HEK293 (cell line): Measurements from ENCODE around the gene CDHR1.

Experiments
- CTCF ChIA-PET: fragments of 350-600 bp; formaldehyde crosslinking; extraction: SDS; loops from one replicate; lab custom pipeline; 2021; ENCODE audit warnings: antibody characterized with exemption; lab: Yijun Ruan, JAX
- POLR2A ChIA-PET: fragments of 300-600 bp; formaldehyde crosslinking; extraction: SDS; loops from one replicate; lab custom pipeline; 2020; ENCODE audit warnings: antibody characterized with exemption, inconsistent platforms; lab: Yijun Ruan, JAX
- H3K27ac ChIP-seq: fragments of 200-500 bp; sonication (Bioruptor generic); 2 replicates; pipeline ENCODE4 v1.5.1; 2014; ENCODE audit warnings: low read depth, low read length, control low read depth, inconsistent platforms; ENCODE audit errors: extremely low read depth
- H3K36me3 ChIP-seq, 2 experiments: fragments of 200-500 bp in 1 of 2; sonication (Bioruptor generic) in 1 of 2; 1 replicate in 1 of 2; 2 replicates in 1 of 2; pipeline ENCODE4 v1.5.1; 2014 to 2017; ENCODE audit warnings: inconsistent platforms in 2 of 2, low read length in 2 of 2; ENCODE audit not compliant: control insufficient read depth in 2 of 2, insufficient read depth in 1 of 2
- H3K4me1 ChIP-seq: fragments of 200-500 bp; sonication (Bioruptor generic); 2 replicates; pipeline ENCODE4 v1.5.1; 2014; ENCODE audit warnings: mild to moderate bottlenecking, low read length, inconsistent platforms; ENCODE audit not compliant: control insufficient read depth, insufficient read depth
- H3K4me3 ChIP-seq: 2 replicates; pipeline ENCODE4 v1.5.1; 2011; ENCODE audit warnings: low read depth, mild to moderate bottlenecking, control low read depth, low read length, moderate library complexity
- H3K9me3 ChIP-seq: fragments of 200-500 bp; sonication (Bioruptor generic); 2 replicates; pipeline ENCODE4 v1.5.1; 2014; ENCODE audit warnings: low read depth, low read length, inconsistent platforms; ENCODE audit not compliant: control insufficient read depth, insufficient read depth
- KLF8 ChIP-seq: fragments of 450-650 bp; formaldehyde crosslinking; IDR thresholded peaks from 2 replicates; pipeline ENCODE4 v1.5.1; 2016; ENCODE audit warnings: missing biosample characterization, missing genetic modification characterization
- PRDM1 ChIP-seq: fragments of 450-650 bp; formaldehyde crosslinking; IDR thresholded peaks from 2 replicates; pipeline ENCODE4; 2016; ENCODE audit warnings: missing biosample characterization, missing genetic modification characterization
- RBAK ChIP-seq: fragments of 450-650 bp; formaldehyde crosslinking; IDR thresholded peaks from 2 replicates; pipeline ENCODE4 v1.5.1; 2016; ENCODE audit warnings: missing biosample characterization, missing genetic modification characterization
- SCRT2 ChIP-seq: fragments of 450-650 bp; formaldehyde crosslinking; IDR thresholded peaks from 2 replicates; pipeline ENCODE4 v1.5.1; 2016; ENCODE audit warnings: missing biosample characterization, missing genetic modification characterization
- YY2 ChIP-seq: fragments of 450-650 bp; formaldehyde crosslinking; IDR thresholded peaks from 2 replicates; pipeline ENCODE4 v1.5.1; 2016; ENCODE audit warnings: missing biosample characterization, missing genetic modification characterization
- ZBTB17 ChIP-seq: fragments of 450-650 bp; formaldehyde crosslinking; IDR thresholded peaks from 2 replicates; pipeline ENCODE4 v1.5.1; 2016; ENCODE audit warnings: missing biosample characterization, missing genetic modification characterization
- ZBTB7A ChIP-seq: fragments of 450-650 bp; formaldehyde crosslinking; IDR thresholded peaks from 2 replicates; pipeline ENCODE4 v1.5.1; 2016; ENCODE audit warnings: low read depth, missing biosample characterization, missing genetic modification characterization
- ZFP41 ChIP-seq: fragments of 450-650 bp; formaldehyde crosslinking; IDR thresholded peaks from 2 replicates; pipeline ENCODE4 v1.5.1; 2016; ENCODE audit warnings: missing biosample characterization, missing genetic modification characterization, borderline replicate concordance
- ZNF112 ChIP-seq: fragments of 450-650 bp; formaldehyde crosslinking; IDR thresholded peaks from 2 replicates; pipeline ENCODE4 v1.5.0; 2017; ENCODE audit warnings: missing biosample characterization, missing genetic modification characterization
- ZNF146 ChIP-seq: fragments of 450-650 bp; formaldehyde crosslinking; IDR thresholded peaks from 2 replicates; pipeline ENCODE4 v1.5.1; 2016; ENCODE audit warnings: missing biosample characterization, missing genetic modification characterization
- ZNF221 ChIP-seq: fragments of 450-650 bp; formaldehyde crosslinking; IDR thresholded peaks from 2 replicates; pipeline ENCODE4 v1.5.1; 2017; ENCODE audit warnings: missing biosample characterization, missing genetic modification characterization, borderline replicate concordance
- ZNF23 ChIP-seq: fragments of 450-650 bp; formaldehyde crosslinking; IDR thresholded peaks from 2 replicates; pipeline ENCODE4 v1.5.1; 2016; ENCODE audit warnings: missing biosample characterization, missing genetic modification characterization, borderline replicate concordance
- ZNF248 ChIP-seq: fragments of 450-650 bp; formaldehyde crosslinking; IDR thresholded peaks from 2 replicates; pipeline ENCODE4 v1.5.1; 2017; ENCODE audit warnings: missing biosample characterization, missing genetic modification characterization
- ZNF350 ChIP-seq: fragments of 450-650 bp; formaldehyde crosslinking; IDR thresholded peaks from 2 replicates; pipeline ENCODE4 v1.5.0; 2017; ENCODE audit warnings: missing biosample characterization, mild to moderate bottlenecking, missing genetic modification characterization
- ZNF394 ChIP-seq: fragments of 450-650 bp; formaldehyde crosslinking; IDR thresholded peaks from 2 replicates; pipeline ENCODE4 v1.5.1; 2016; ENCODE audit warnings: missing biosample characterization, missing genetic modification characterization, mild to moderate bottlenecking, moderate library complexity, borderline replicate concordance
- ZNF404 ChIP-seq: fragments of 450-650 bp; formaldehyde crosslinking; IDR thresholded peaks from 2 replicates; pipeline ENCODE4 v1.5.1; 2017; ENCODE audit warnings: missing biosample characterization, missing genetic modification characterization
- ZNF416 ChIP-seq: fragments of 450-650 bp; formaldehyde crosslinking; IDR thresholded peaks from 2 replicates; pipeline ENCODE4 v1.5.1; 2016; ENCODE audit warnings: missing biosample characterization, missing genetic modification characterization
- ZNF426 ChIP-seq: fragments of 450-650 bp; formaldehyde crosslinking; IDR thresholded peaks from 2 replicates; pipeline ENCODE4 v1.5.1; 2017; ENCODE audit warnings: missing biosample characterization, missing genetic modification characterization, mild to moderate bottlenecking, inconsistent platforms, moderate library complexity
- ZNF561 ChIP-seq: fragments of 450-650 bp; IDR thresholded peaks from 2 replicates; pipeline ENCODE4 v1.5.1; 2018; ENCODE audit warnings: missing biosample characterization, missing genetic modification characterization, borderline replicate concordance
- ZNF585B ChIP-seq: fragments of 450-650 bp; formaldehyde crosslinking; IDR thresholded peaks from 2 replicates; pipeline ENCODE4 v1.5.1; 2016; ENCODE audit warnings: missing biosample characterization, missing genetic modification characterization
- ZNF660 ChIP-seq: fragments of 450-650 bp; IDR thresholded peaks from 2 replicates; pipeline ENCODE4 v1.5.1; 2018; ENCODE audit warnings: missing biosample characterization, mild to moderate bottlenecking, missing genetic modification characterization
- ZNF664 ChIP-seq: fragments of 450-650 bp; formaldehyde crosslinking; IDR thresholded peaks from 2 replicates; pipeline ENCODE4 v1.5.1; 2016; ENCODE audit warnings: missing biosample characterization, missing genetic modification characterization
- ZNF76 ChIP-seq: fragments of 450-650 bp; formaldehyde crosslinking; IDR thresholded peaks from 2 replicates; pipeline ENCODE4; 2016; ENCODE audit warnings: low read depth, missing biosample characterization, missing genetic modification characterization, borderline replicate concordance
- ZNF792 ChIP-seq: fragments of 450-650 bp; formaldehyde crosslinking; IDR thresholded peaks from 2 replicates; pipeline ENCODE4 v1.5.1; 2016; ENCODE audit warnings: missing biosample characterization, missing genetic modification characterization
- ZSCAN23 ChIP-seq: fragments of 450-650 bp; formaldehyde crosslinking; IDR thresholded peaks from 2 replicates; pipeline ENCODE4 v1.5.1; 2016; ENCODE audit warnings: missing biosample characterization, missing genetic modification characterization
- TF ChIP-seq, protein P1 (sequence below): fragments of 450-650 bp; formaldehyde crosslinking; IDR thresholded peaks from 2 replicates; pipeline ENCODE4 v1.5.1; 2016; ENCODE audit warnings: missing biosample characterization, missing genetic modification characterization
- TF ChIP-seq, protein P2 (sequence below): fragments of 450-650 bp; formaldehyde crosslinking; IDR thresholded peaks from 2 replicates; pipeline ENCODE4 v1.5.1; 2016; ENCODE audit warnings: missing biosample characterization, missing genetic modification characterization, low read depth
- TF ChIP-seq, protein P3 (sequence below): fragments of 450-650 bp; formaldehyde crosslinking; IDR thresholded peaks from 2 replicates; pipeline ENCODE4 v1.5.1; 2016; ENCODE audit warnings: missing biosample characterization, missing genetic modification characterization

Gene CDHR1

DNA sequence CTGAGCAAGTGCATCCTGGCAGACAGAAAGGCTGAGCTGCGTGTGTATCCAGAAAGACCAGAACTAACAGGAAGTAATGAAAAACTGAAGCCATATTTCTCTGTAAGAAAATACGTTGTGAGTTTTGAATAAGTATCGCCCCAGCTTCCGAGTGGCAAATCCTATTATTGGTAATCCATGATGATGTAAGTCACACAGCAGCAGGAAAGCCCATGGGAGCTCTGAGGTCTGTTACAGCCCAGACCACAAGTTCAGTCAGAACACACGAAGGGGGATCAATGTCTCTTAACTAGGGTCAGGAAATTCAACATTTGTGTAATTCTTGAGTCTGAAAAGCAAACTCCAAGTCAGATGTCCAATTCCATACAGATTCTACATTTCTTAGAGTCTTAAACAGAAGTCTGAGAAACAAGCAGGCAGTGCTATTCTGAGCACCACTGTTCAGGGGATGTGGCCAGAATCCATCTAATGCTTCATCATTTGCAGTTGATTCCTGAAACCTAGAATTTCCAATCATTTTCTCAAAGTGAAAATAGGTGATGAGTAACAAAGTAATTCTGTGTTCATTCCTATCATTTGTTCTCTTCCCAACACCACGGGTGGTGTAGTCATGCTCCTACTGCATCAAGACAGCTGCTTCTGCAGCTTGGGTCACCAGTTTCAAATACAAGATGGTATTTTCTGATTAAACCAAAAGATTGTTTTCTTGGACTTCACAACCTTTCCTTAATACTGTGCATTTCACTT, 31.3 kb downstream of the CDHR1 start, which contains the start of gene LRIT2:
Gene LRIT2, minus strand, starts transcription at position 118 of the 747 bp plus-strand sequence. Its CDS starts 24 bp downstream, at position 94.
- no peak within 1 kb of the TSS for H3K4me3 ChIP-seq
- CTCF ChIA-PET, result interaction anchor here (1.0 kb wide), 1 partner anchor 113 kb away, joined by 3 read pairs; no protein-coding TSS in a partner anchor
- POLR2A ChIA-PET, result interaction anchor here (0.6 kb wide), 1 partner anchor 1203 kb away, joined by 5 read pairs; no protein-coding TSS in a partner anchor
- H3K36me3 ChIP-seq, result no peaks in the 10 kb centered on the region
- H3K9me3 ChIP-seq, result no peaks in the 10 kb centered on the region
- TF ChIP-seq ZNF404 (no peak), ZNF112 (tag by site-specific recombination) (no peak), PRDM1 (no peak), ZNF23 (tag by site-specific recombination) (no peak), ZNF221 (no peak), KLF8 (tag by site-specific recombination) (no peak), RBAK (no peak), ZNF660 (no peak), ZNF416 (tag by site-specific recombination) (no peak), ZNF350 (tag by site-specific recombination) (no peak), YY2 (no peak), ZNF585B (no peak), SCRT2 (tag by site-specific recombination) (no peak), ZNF146 (tag by site-specific recombination) (no peak), ZBTB17 (tag by site-specific recombination) (no peak), ZNF664 (tag by site-specific recombination) (no peak)
- TF ChIP-seq, protein P1, sequence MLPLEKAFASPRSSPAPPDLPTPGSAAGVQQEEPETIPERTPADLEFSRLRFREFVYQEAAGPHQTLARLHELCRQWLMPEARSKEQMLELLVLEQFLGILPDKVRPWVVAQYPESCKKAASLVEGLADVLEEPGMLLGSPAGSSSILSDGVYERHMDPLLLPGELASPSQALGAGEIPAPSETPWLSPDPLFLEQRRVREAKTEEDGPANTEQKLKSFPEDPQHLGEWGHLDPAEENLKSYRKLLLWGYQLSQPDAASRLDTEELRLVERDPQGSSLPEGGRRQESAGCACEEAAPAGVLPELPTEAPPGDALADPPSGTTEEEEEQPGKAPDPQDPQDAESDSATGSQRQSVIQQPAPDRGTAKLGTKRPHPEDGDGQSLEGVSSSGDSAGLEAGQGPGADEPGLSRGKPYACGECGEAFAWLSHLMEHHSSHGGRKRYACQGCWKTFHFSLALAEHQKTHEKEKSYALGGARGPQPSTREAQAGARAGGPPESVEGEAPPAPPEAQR, result no peak
- TF ChIP-seq, protein P2, sequence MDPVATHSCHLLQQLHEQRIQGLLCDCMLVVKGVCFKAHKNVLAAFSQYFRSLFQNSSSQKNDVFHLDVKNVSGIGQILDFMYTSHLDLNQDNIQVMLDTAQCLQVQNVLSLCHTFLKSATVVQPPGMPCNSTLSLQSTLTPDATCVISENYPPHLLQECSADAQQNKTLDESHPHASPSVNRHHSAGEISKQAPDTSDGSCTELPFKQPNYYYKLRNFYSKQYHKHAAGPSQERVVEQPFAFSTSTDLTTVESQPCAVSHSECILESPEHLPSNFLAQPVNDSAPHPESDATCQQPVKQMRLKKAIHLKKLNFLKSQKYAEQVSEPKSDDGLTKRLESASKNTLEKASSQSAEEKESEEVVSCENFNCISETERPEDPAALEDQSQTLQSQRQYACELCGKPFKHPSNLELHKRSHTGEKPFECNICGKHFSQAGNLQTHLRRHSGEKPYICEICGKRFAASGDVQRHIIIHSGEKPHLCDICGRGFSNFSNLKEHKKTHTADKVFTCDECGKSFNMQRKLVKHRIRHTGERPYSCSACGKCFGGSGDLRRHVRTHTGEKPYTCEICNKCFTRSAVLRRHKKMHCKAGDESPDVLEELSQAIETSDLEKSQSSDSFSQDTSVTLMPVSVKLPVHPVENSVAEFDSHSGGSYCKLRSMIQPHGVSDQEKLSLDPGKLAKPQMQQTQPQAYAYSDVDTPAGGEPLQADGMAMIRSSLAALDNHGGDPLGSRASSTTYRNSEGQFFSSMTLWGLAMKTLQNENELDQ (tag by site-specific recombination), result no peak
- TF ChIP-seq, all 188 proteins: peak for 0
- H3K4me1 ChIP-seq, result no peaks in the 10 kb centered on the region
- H3K27ac ChIP-seq, result no peak within 1 kb of the TSS

DNA sequence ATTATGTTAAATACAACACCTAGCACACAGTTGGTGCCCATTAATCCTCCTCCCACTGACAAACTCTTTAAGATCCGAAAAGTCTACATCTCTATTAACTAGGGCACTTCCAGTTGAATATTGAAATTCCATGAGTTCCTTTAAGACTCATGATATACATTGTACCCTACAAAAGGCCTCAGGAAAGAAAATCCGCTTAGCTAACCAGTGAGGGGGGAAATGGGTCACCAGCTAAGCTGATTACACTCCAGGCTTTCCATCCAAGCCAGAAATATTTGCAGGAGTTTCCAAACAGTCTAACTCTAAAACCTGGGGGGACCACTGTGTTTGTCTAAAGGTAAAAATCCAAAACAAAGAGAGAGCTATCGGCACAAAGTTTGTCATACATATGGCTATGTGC, 32.3 kb downstream of the CDHR1 start:
- H3K9me3 ChIP-seq, result no peaks in the 10 kb centered on the region
- ChIA-PET POLR2A (no interaction called here), CTCF (interaction anchor here (1.0 kb wide), 1 partner anchor 114 kb away, joined by 3 read pairs; no protein-coding TSS in a partner anchor)
- H3K36me3 ChIP-seq, result no peaks in the 10 kb centered on the region
- no peak overlapping the region for H3K4me3 ChIP-seq
- TF ChIP-seq ZSCAN23 (tag by site-specific recombination) (no peak), ZNF426 (tag by site-specific recombination) (no peak), ZNF561 (tag by site-specific recombination) (no peak), ZNF416 (tag by site-specific recombination) (no peak), ZFP41 (no peak), ZNF394 (tag by site-specific recombination) (no peak), ZNF76 (tag by site-specific recombination) (no peak), ZBTB7A (tag by site-specific recombination) (no peak), ZNF792 (tag by site-specific recombination) (no peak), ZNF248 (no peak)
- TF ChIP-seq, protein P3, sequence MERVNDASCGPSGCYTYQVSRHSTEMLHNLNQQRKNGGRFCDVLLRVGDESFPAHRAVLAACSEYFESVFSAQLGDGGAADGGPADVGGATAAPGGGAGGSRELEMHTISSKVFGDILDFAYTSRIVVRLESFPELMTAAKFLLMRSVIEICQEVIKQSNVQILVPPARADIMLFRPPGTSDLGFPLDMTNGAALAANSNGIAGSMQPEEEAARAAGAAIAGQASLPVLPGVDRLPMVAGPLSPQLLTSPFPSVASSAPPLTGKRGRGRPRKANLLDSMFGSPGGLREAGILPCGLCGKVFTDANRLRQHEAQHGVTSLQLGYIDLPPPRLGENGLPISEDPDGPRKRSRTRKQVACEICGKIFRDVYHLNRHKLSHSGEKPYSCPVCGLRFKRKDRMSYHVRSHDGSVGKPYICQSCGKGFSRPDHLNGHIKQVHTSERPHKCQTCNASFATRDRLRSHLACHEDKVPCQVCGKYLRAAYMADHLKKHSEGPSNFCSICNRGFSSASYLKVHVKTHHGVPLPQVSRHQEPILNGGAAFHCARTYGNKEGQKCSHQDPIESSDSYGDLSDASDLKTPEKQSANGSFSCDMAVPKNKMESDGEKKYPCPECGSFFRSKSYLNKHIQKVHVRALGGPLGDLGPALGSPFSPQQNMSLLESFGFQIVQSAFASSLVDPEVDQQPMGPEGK (tag by site-specific recombination), result no peak
- TF ChIP-seq, protein P1, result no peak
- H3K4me1 ChIP-seq, result no peaks in the 10 kb centered on the region
- H3K27ac ChIP-seq, result no peak overlapping the region
